ENCODE data around the gene SPOCK2. TPM values are rescaled to one million over a fixed set of nuclear protein-coding genes. Genes with fewer than 3 reads are reported as not detected.

Gene SPOCK2
- polyA plus RNA-seq, 1 donor (not counting 4 experiments of a cell fraction or from before 2014, with no cell fraction given) = 0.14 TPM

GRCh38 chr10:72121389-72121788 is 33.0 kb upstream of the SPOCK2 start:
- no peak overlapping the region for H2AFZ ChIP-seq (ENCODE audit: control insufficient read depth, low read length)
- no peaks in the 10 kb centered on the region for H3K9me3 ChIP-seq (ENCODE audit: control insufficient read depth, low read depth, low read length)
- no peak overlapping the region for H3K4me3 ChIP-seq (ENCODE audit: control insufficient read depth in 2 of 3, extremely low read depth in 1 of 3, insufficient read depth in 2 of 3, low read depth in 1 of 3, low read length in 3 of 3)
- no peaks in the 10 kb centered on the region for H3K9me1 ChIP-seq (ENCODE audit: control insufficient read depth, extremely low read depth, insufficient read depth, low read length)
- H3K79me2 ChIP-seq (ENCODE audit: control insufficient read depth, insufficient read depth, low read length) = no peaks in the 10 kb centered on the region
- no peak overlapping the region for H3K4me2 ChIP-seq (ENCODE audit: control insufficient read depth, extremely low read depth, insufficient read depth, low read depth, low read length)
- no peak overlapping the region for H3K9ac ChIP-seq (ENCODE audit: control insufficient read depth, extremely low read depth, insufficient read depth, low read length)
- no peaks in the 10 kb centered on the region for H4K20me1 ChIP-seq (ENCODE audit: control insufficient read depth, extremely low read depth, insufficient read depth, low read length)
- no peaks in the 10 kb centered on the region for H3K36me3 ChIP-seq (ENCODE audit: control insufficient read depth in 2 of 2, extremely low read depth in 1 of 2, insufficient read depth in 2 of 2, low read length in 2 of 2)
- no peak overlapping the region for H3K27ac ChIP-seq (ENCODE audit: control insufficient read depth, insufficient read depth, low read length)
- no peak for DNase-seq (ENCODE audit: low read depth, low spot score)
- FAIRE-seq = no peak
- dilution Hi-C loops (cut with MboI; ENCODE audit: extremely low pct_ligation_motif_present, low sequenced_read_pairs) = no loop called here
- H3K27me3 ChIP-seq (ENCODE audit: control insufficient read depth, extremely low read depth, insufficient read depth, low read length) = no peaks in the 10 kb centered on the region
- H3K4me1 ChIP-seq (ENCODE audit: control insufficient read depth, extremely low read depth, insufficient read depth, low read length) = no peaks in the 10 kb centered on the region
- TF ChIP-seq CTCF (optimal IDR thresholded peaks at IDR 0.05 in 1 of 3, IDR thresholded peaks at IDR 0.05 in 1 of 3, conservative IDR thresholded peaks at IDR 0.05 in 1 of 3; ENCODE audit: extremely low read depth in 1 of 3, insufficient read depth in 2 of 3, low read length in 3 of 3) (no peak), EZH2 (IDR thresholded peaks at IDR 0.05; ENCODE audit: low read length) (no peak)

- no peak for DNase-seq (ENCODE audit: low read depth, low spot score)
- no peak overlapping the region for H3K4me3 ChIP-seq (ENCODE audit: control insufficient read depth in 2 of 3, extremely low read depth in 1 of 3, insufficient read depth in 2 of 3, low read depth in 1 of 3, low read length in 3 of 3)
- H3K79me2 ChIP-seq (ENCODE audit: control insufficient read depth, insufficient read depth, low read length) = no peaks in the 10 kb centered on the region
- no peaks in the 10 kb centered on the region for H3K9me3 ChIP-seq (ENCODE audit: control insufficient read depth, low read depth, low read length)
- dilution Hi-C loops (cut with MboI; ENCODE audit: extremely low pct_ligation_motif_present, low sequenced_read_pairs) = no loop called here
- H4K20me1 ChIP-seq (ENCODE audit: control insufficient read depth, extremely low read depth, insufficient read depth, low read length) = no peaks in the 10 kb centered on the region
- H3K27me3 ChIP-seq (ENCODE audit: control insufficient read depth, extremely low read depth, insufficient read depth, low read length) = no peaks in the 10 kb centered on the region
- no peak overlapping the region for H3K9ac ChIP-seq (ENCODE audit: control insufficient read depth, extremely low read depth, insufficient read depth, low read length)
- no peaks in the 10 kb centered on the region for H3K4me1 ChIP-seq (ENCODE audit: control insufficient read depth, extremely low read depth, insufficient read depth, low read length)
- no peaks in the 10 kb centered on the region for H3K9me1 ChIP-seq (ENCODE audit: control insufficient read depth, extremely low read depth, insufficient read depth, low read length)
- no peak overlapping the region for H3K4me2 ChIP-seq (ENCODE audit: control insufficient read depth, extremely low read depth, insufficient read depth, low read depth, low read length)
- H2AFZ ChIP-seq (ENCODE audit: control insufficient read depth, low read length) = no peak overlapping the region
- no peak for TF ChIP-seq EZH2 (IDR thresholded peaks at IDR 0.05; ENCODE audit: low read length)
- no peak for TF ChIP-seq CTCF (optimal IDR thresholded peaks at IDR 0.05 in 1 of 3, IDR thresholded peaks at IDR 0.05 in 1 of 3, conservative IDR thresholded peaks at IDR 0.05 in 1 of 3; ENCODE audit: extremely low read depth in 1 of 3, insufficient read depth in 2 of 3, low read length in 3 of 3)
- FAIRE-seq = no peak
- no peaks in the 10 kb centered on the region for H3K36me3 ChIP-seq (ENCODE audit: control insufficient read depth in 2 of 2, extremely low read depth in 1 of 2, insufficient read depth in 2 of 2, low read length in 2 of 2)
- no peak overlapping the region for H3K27ac ChIP-seq (ENCODE audit: control insufficient read depth, insufficient read depth, low read length)
Measured at GRCh38 chr10:72116372-72116771, 28.0 kb upstream of the SPOCK2 start.
